Neural crest cell (in vitro differentiated cells): ENCODE results near the gene INO80E. TPM values are rescaled to one million over a fixed set of nuclear protein-coding genes. Genes with fewer than 3 reads are reported as not detected.

ENCODE experiments used
- DNase-seq: peaks from one replicate; pipeline ENCODE4 v3.0.0; 2021; ENCODE audit warnings: low read depth, mixed read lengths, low spot score
- H3K27ac Mint-ChIP-seq: one replicate; pipeline ENCODE4 v1.8.0; 2021; ENCODE audit warnings: mild to moderate bottlenecking, mixed read lengths; ENCODE audit not compliant: unreplicated experiment
- H3K27me3 Mint-ChIP-seq: 2 replicates; pipeline ENCODE4 v1.8.0; 2021; ENCODE audit warnings: low read depth, mild to moderate bottlenecking, mixed read lengths
- H3K36me3 Mint-ChIP-seq: 2 replicates; pipeline ENCODE4 v1.8.0; 2021; ENCODE audit warnings: low read depth, mild to moderate bottlenecking, mixed read lengths
- H3K4me1 Mint-ChIP-seq: 2 replicates; pipeline ENCODE4 v1.8.0; 2021; ENCODE audit warnings: mixed read lengths
- H3K4me3 Mint-ChIP-seq: one replicate; pipeline ENCODE4 v1.8.0; 2021; ENCODE audit warnings: mild to moderate bottlenecking, mixed read lengths
- H3K9me3 Mint-ChIP-seq: 2 replicates; pipeline ENCODE4 v1.8.0; 2021; ENCODE audit warnings: mixed read lengths
- CTCF ChIP-seq: fragments of 200-600 bp; sonication (generic); conservative IDR thresholded peaks from 2 replicates; pipeline ENCODE4 v1.5.0; 2021; ENCODE audit warnings: antibody characterized with exemption, mild to moderate bottlenecking
- total RNA-seq: library from RNA; stranded (reverse); gene quantifications from 2 replicates; pipeline ENCODE4 v1.2.1, GENCODE V29; 2021

The INO80E gene
- total RNA-seq, 1 donor from 2014 or later: 88.6 TPM

- Mint-ChIP-seq H3K27me3 (no peaks in the 10 kb centered on the region), H3K27ac (peak overlapping the region; percentile 71), H3K9me3 (peaks cover 6% of the 10 kb centered on the region), H3K4me1 (peaks cover 38% of the 10 kb centered on the region), H3K36me3 (peaks cover 19% of the 10 kb centered on the region), H3K4me3 (peak overlapping the region; percentile 98)
- TF ChIP-seq CTCF: no peak
- no peak for DNase-seq
Observed at GRCh38 chr16:29977063-29977825, 18.8 kb upstream of the INO80E start.

GRCh38 chr16:29978081-29978480 is 18.0 kb upstream of the INO80E start:
- peaks cover 38% of the 10 kb centered on the region for H3K4me1 Mint-ChIP-seq
- TF ChIP-seq CTCF: no peak
- H3K27ac Mint-ChIP-seq: no peak overlapping the region

GRCh38 chr16:29978564-29979270 is 17.3 kb upstream of the INO80E start:
- Mint-ChIP-seq H3K4me1 (peaks cover 31% of the 10 kb centered on the region), H3K4me3 (peak overlapping the region; percentile 31), H3K9me3 (no peaks in the 10 kb centered on the region), H3K27me3 (no peaks in the 10 kb centered on the region), H3K27ac (no peak overlapping the region), H3K36me3 (peaks cover 9% of the 10 kb centered on the region)
- no peak for TF ChIP-seq CTCF
- DNase-seq: no peak

More at GRCh38 chr16:29978081-29978480, 18.0 kb upstream of the INO80E start:
- Mint-ChIP-seq H3K27me3 (no peaks in the 10 kb centered on the region), H3K4me3 (peak overlapping the region; percentile 70), H3K36me3 (peaks cover 13% of the 10 kb centered on the region), H3K9me3 (peaks cover 4% of the 10 kb centered on the region)
- no peak for DNase-seq

- Mint-ChIP-seq H3K27ac (no peak overlapping the region), H3K27me3 (no peaks in the 10 kb centered on the region), H3K9me3 (no peaks in the 10 kb centered on the region), H3K4me1 (peaks cover under 1% of the 10 kb centered on the region), H3K36me3 (peaks cover 16% of the 10 kb centered on the region), H3K4me3 (no peak overlapping the region)
- DNase-seq: no peak
- TF ChIP-seq CTCF: no peak
Observed at GRCh38 chr16:29982560-29983419, 13.3 kb upstream of the INO80E start.

GRCh38 chr16:29983420-29984136 is 12.5 kb upstream of the INO80E start:
- Mint-ChIP-seq H3K4me3 (no peak overlapping the region), H3K27me3 (no peaks in the 10 kb centered on the region), H3K36me3 (peaks cover 16% of the 10 kb centered on the region), H3K27ac (no peak overlapping the region), H3K4me1 (peaks cover 8% of the 10 kb centered on the region), H3K9me3 (no peaks in the 10 kb centered on the region)
- no peak for TF ChIP-seq CTCF
- DNase-seq: no peak
